ENCODE data around the gene LARGE2. TPM values are rescaled to one million over a fixed set of nuclear protein-coding genes. Genes with fewer than 3 reads are reported as not detected.

LARGE2 gene
- total RNA-seq, 2 experiments from 2014 or later = 0.60 to 1.3 TPM

- H3K9me3 ChIP-seq (ENCODE audit: low read length) = no peaks in the 10 kb centered on the region
- H3K36me3 ChIP-seq (ENCODE audit: insufficient read depth, low read length) = no peaks in the 10 kb centered on the region
- peak; percentile 35 for DNase-seq (ENCODE audit: low spot score)
- H3K4me2 ChIP-seq (ENCODE audit: low read length) = peak overlapping the region; percentile 51
- peak overlapping the region; percentile 36 for H3K4me3 ChIP-seq (ENCODE audit: low read depth, low read length, poor library complexity, severe bottlenecking)
- no peaks in the 10 kb centered on the region for H4K20me1 ChIP-seq (ENCODE audit: insufficient read depth, low read length)
- H2AFZ ChIP-seq (ENCODE audit: low read length) = no peak overlapping the region
- no peak for TF ChIP-seq CTCF (conservative IDR thresholded peaks at IDR 0.05; ENCODE audit: low read length)
- no peak for TF ChIP-seq EZH2phosphoT487 (IDR thresholded peaks at IDR 0.05; ENCODE audit: borderline replicate concordance, low read depth, low read length)
- no TSS peak for BruUV-seq (replicated peaks)
- no peak overlapping the region for H3K27ac ChIP-seq (ENCODE audit: low read depth, low read length, poor library complexity, severe bottlenecking)
- intact Hi-C loops (cut with micrococcal nuclease; ENCODE audit: unreplicated experiment) = no loop called here
- CTCF ChIA-PET (ENCODE audit: unreplicated experiment) = no interaction called here
- POLR2A ChIA-PET = interaction anchor here (4.5 kb wide), 1 partner anchor 9 kb away, joined by 33 read pairs; no protein-coding TSS in a partner anchor
- H3K9me2 ChIP-seq (ENCODE audit: insufficient read depth, low read length) = no peaks in the 10 kb centered on the region
- H3K4me1 ChIP-seq (ENCODE audit: insufficient read depth, low read length, poor library complexity, severe bottlenecking) = peaks cover 46% of the 10 kb centered on the region
- H3K79me2 ChIP-seq (ENCODE audit: insufficient read depth, low read depth, low read length) = peaks cover 6% of the 10 kb centered on the region
Observed at GRCh38 chr11:45921561-45922424, 663 bp upstream of the LARGE2 start.

GRCh38 chr11:45924036-45924915 is 1.8 kb downstream of the LARGE2 start:
- H3K27ac ChIP-seq (ENCODE audit: low read depth, low read length, poor library complexity, severe bottlenecking) = no peak overlapping the region
- TF ChIP-seq EZH2phosphoT487 (IDR thresholded peaks at IDR 0.05; ENCODE audit: borderline replicate concordance, low read depth, low read length) (no peak), CTCF (conservative IDR thresholded peaks at IDR 0.05; ENCODE audit: low read length) (no peak)

More at GRCh38 chr11:45924036-45924915, 1.8 kb downstream of the LARGE2 start:
- no peaks in the 10 kb centered on the region for H3K36me3 ChIP-seq (ENCODE audit: insufficient read depth, low read length)
- POLR2A ChIA-PET = no interaction called here
- H3K79me2 ChIP-seq (ENCODE audit: insufficient read depth, low read depth, low read length) = no peaks in the 10 kb centered on the region
- intact Hi-C loops (cut with micrococcal nuclease; ENCODE audit: unreplicated experiment) = no loop called here
- no peak for DNase-seq (ENCODE audit: low spot score)
- CTCF ChIA-PET (ENCODE audit: unreplicated experiment) = no interaction called here
- no TSS peak for BruUV-seq (replicated peaks)
- no peaks in the 10 kb centered on the region for H3K9me2 ChIP-seq (ENCODE audit: insufficient read depth, low read length)
- no peaks in the 10 kb centered on the region for H4K20me1 ChIP-seq (ENCODE audit: insufficient read depth, low read length)
- no peak overlapping the region for H3K4me3 ChIP-seq (ENCODE audit: low read depth, low read length, poor library complexity, severe bottlenecking)
- no peak overlapping the region for H2AFZ ChIP-seq (ENCODE audit: low read length)
- no peak overlapping the region for H3K4me2 ChIP-seq (ENCODE audit: low read length)
- no peaks in the 10 kb centered on the region for H3K9me3 ChIP-seq (ENCODE audit: low read length)
- H3K4me1 ChIP-seq (ENCODE audit: insufficient read depth, low read length, poor library complexity, severe bottlenecking) = peaks cover 45% of the 10 kb centered on the region

All from OCI-LY7 (cell line).